HepG2 (cell line): ENCODE data around the gene CYP27B1. TPM values are rescaled to one million over a fixed set of nuclear protein-coding genes. Genes with fewer than 3 reads are reported as not detected.

Experiments
- ATAC-seq: fragments of 200-7000 bp; cut with Tn5 transposase; 3 replicates; pipeline ENCODE4 v1.9.1; 2020; ENCODE audit warnings: mild to moderate bottlenecking, moderate library complexity
- BruUV-seq: library from RNA; stranded (reverse); fragments of 400-500 nt; replicated peaks from 2 replicates; lab custom pipeline; 2021; lab: Mats Ljungman, UMichigan
- CTCF ChIA-PET: fragments of 300-600 bp; formaldehyde crosslinking; extraction: SDS; loops from one replicate; lab custom pipeline; 2021; ENCODE audit warnings: low total read pairs, inconsistent platforms, low intra/inter-chr PET ratio; lab: Yijun Ruan, JAX
- POLR2A ChIA-PET: fragments of 350-600 bp; sonication (Branson Sonifier 250); formaldehyde crosslinking; loops from one replicate; lab custom pipeline; 2020; ENCODE audit warnings: antibody characterized with exemption, inconsistent platforms; lab: Yijun Ruan, JAX
- DNase-seq: peaks from one replicate; pipeline ENCODE4 v3.0.0-alpha.2; 2015; ENCODE audit warnings: low spot score
- FAIRE-seq: peaks from 3 replicates; lab custom pipeline; 2011; peaks lifted over from hg19 to GRCh38; lab: Jason Lieb, UNC
- H2AFZ ChIP-seq: one replicate; pipeline ENCODE4 v1.6.1; 2011; ENCODE audit warnings: low read length, inconsistent platforms
- H3K27ac ChIP-seq: fragments of 300-600 bp; 3 replicates; pipeline ENCODE4 v1.8.0; 2011; ENCODE audit warnings: mixed run types, mild to moderate bottlenecking, mixed read lengths, low read length, inconsistent platforms; ENCODE audit not compliant: insufficient read depth; ENCODE audit errors: extremely low read length
- H3K27me3 ChIP-seq, 2 experiments: fragments of 200-600 bp in 1 of 2; 2 replicates in 1 of 2; 3 replicates in 1 of 2; pipeline versions ENCODE4 v1.6.0 to v1.8.0; 2011; ENCODE audit warnings: low read length in 2 of 2, mild to moderate bottlenecking in 2 of 2, moderate library complexity in 2 of 2, inconsistent platforms in 1 of 2; ENCODE audit not compliant: insufficient read depth in 2 of 2, control insufficient read depth in 1 of 2
- H3K36me3 ChIP-seq, 2 experiments: fragments of 200-600 bp in 1 of 2; replicated peaks in 1 of 2; 2 replicates in 1 of 2; 3 replicates in 1 of 2; pipeline versions ENCODE4 v1.5.1 to v1.8.0; 2011; ENCODE audit warnings: low read length in 2 of 2, inconsistent platforms in 1 of 2; ENCODE audit not compliant: insufficient read depth in 2 of 2, control insufficient read depth in 1 of 2
- H3K4me1 ChIP-seq: 2 replicates; pipeline ENCODE4 v1.5.1; 2012; ENCODE audit warnings: low read length, inconsistent platforms; ENCODE audit not compliant: insufficient read depth
- H3K4me2 ChIP-seq: 2 replicates; pipeline ENCODE4 v1.6.0; 2011; ENCODE audit warnings: low read depth, low read length, inconsistent platforms
- H3K4me3 ChIP-seq, 3 experiments: fragments of 200-600 bp in 1 of 3; sonication (generic), shearing (Covaris generic) in 1 of 3; replicated peaks in 1 of 3; 2 replicates each; pipeline ENCODE4 v1.5.1; 2011 to 2016; ENCODE audit warnings: low read length in 3 of 3, inconsistent platforms in 2 of 3, low read depth in 2 of 3, mild to moderate bottlenecking in 2 of 3, control low read depth in 1 of 3, mixed read lengths in 1 of 3; ENCODE audit not compliant: insufficient read depth in 1 of 3
- H3K79me2 ChIP-seq: one replicate; pipeline ENCODE4 v1.6.1; 2011; ENCODE audit warnings: low read length, inconsistent platforms; ENCODE audit not compliant: insufficient read depth
- H3K9ac ChIP-seq: 2 replicates; pipeline ENCODE4 v1.6.0; 2011; ENCODE audit warnings: mild to moderate bottlenecking, low read depth, low read length, inconsistent platforms; ENCODE audit not compliant: insufficient read depth
- H3K9me3 ChIP-seq: 2 replicates; pipeline ENCODE4 v1.5.1; 2012; ENCODE audit warnings: mild to moderate bottlenecking, low read length
- H4K20me1 ChIP-seq: 2 replicates; pipeline ENCODE4 v1.6.0; 2011; ENCODE audit warnings: inconsistent platforms, mild to moderate bottlenecking, low read length, moderate library complexity; ENCODE audit not compliant: insufficient read depth
- ARNTL ChIP-seq: sonication (generic); formaldehyde crosslinking; IDR thresholded peaks from 2 replicates; pipeline ENCODE4 v1.4.0; 2020; ENCODE audit warnings: mild to moderate bottlenecking, missing genetic modification reagents
- PHF21A ChIP-seq: sonication (generic); formaldehyde crosslinking; IDR thresholded peaks from 2 replicates; pipeline ENCODE4 v1.5.0; 2020; ENCODE audit warnings: mild to moderate bottlenecking, missing genetic modification reagents
- SRSF4 ChIP-seq: fragments of 200-400 bp; formaldehyde crosslinking; IDR thresholded peaks from one replicate; pipeline ENCODE4 v1.6.1; 2018; ENCODE audit warnings: mild to moderate bottlenecking, low read depth, low read length, moderate library complexity; ENCODE audit not compliant: poor library complexity, severe bottlenecking
- ZBTB7A ChIP-seq: sonication (generic); formaldehyde crosslinking; IDR thresholded peaks from 2 replicates; pipeline ENCODE4 v1.8.0; 2022; ENCODE audit warnings: mild to moderate bottlenecking, missing genetic modification reagents
- ZKSCAN1 ChIP-seq: fragments of 150-350 bp; IDR thresholded peaks from 2 replicates; pipeline ENCODE4 v1.6.1; 2014; ENCODE audit warnings: low read length
- ZNF335 ChIP-seq: sonication (generic); formaldehyde crosslinking; IDR thresholded peaks from 2 replicates; pipeline ENCODE4 v1.4.0; 2020; ENCODE audit warnings: missing genetic modification reagents
- ZNF563 ChIP-seq: sonication (generic); formaldehyde crosslinking; IDR thresholded peaks from 2 replicates; pipeline ENCODE4 v1.8.0; 2022; ENCODE audit warnings: mild to moderate bottlenecking, moderate library complexity, missing genetic modification reagents
- ZNF788 ChIP-seq: sonication (generic); formaldehyde crosslinking; IDR thresholded peaks from 2 replicates; pipeline ENCODE4 v1.5.0; 2020; ENCODE audit warnings: mild to moderate bottlenecking, missing genetic modification reagents, borderline replicate concordance
- ZNF790 ChIP-seq: sonication (generic); formaldehyde crosslinking; IDR thresholded peaks from 2 replicates; pipeline ENCODE4 v1.8.0; 2022; ENCODE audit warnings: missing genetic modification reagents, mild to moderate bottlenecking, borderline replicate concordance
- WGBS: methylation state at CpG from one replicate; pipeline ENCODE4 v1.1.6; 2017; ENCODE audit warnings: low lambda C conversion rate; 5-methylcytosine and 5-hydroxymethylcytosine counted together
- in situ Hi-C: cut with HindIII; loops from 2 replicates; pipeline ENCODE4 v1.10.0; 2017; ENCODE audit warnings: low pct_unique_long_range_greater_than_20kb; ENCODE audit not compliant: extremely low pct_ligation_motif_present
- intact Hi-C: fragments of 100-400 bp; cut with micrococcal nuclease; formaldehyde crosslinking; loops from one replicate; pipeline ENCODE4 v1.10.0; 2022; ENCODE audit not compliant: unreplicated experiment
- polyA plus RNA-seq, 8 experiments: library from polyadenylated mRNA; depleted of rRNA in 3 of 8; stranded (reverse) in 7 of 8; unstranded in 1 of 8; fragments of >200 nt; fragmentation: Illumina TruSeq in 4 of 8; extraction: Trizol in 4 of 8; gene quantifications; 2 replicates each; pipeline versions ENCODE4 v1.2.1 to v1.2.3, GENCODE V29; 2011 to 2016; ENCODE audit warnings: low read depth in 4 of 8, missing spikeins in 1 of 8, mixed read lengths in 1 of 8; ENCODE audit not compliant: insufficient read depth in 1 of 8
- total RNA-seq, 5 experiments: library from RNA; depleted of rRNA; stranded (reverse); fragments of >200 nt; fragmentation: Illumina TruSeq; extraction: Trizol; gene quantifications; 2 replicates each; pipeline ENCODE4 v1.2.3, GENCODE V29; 2016; ENCODE audit warnings: low read depth in 1 of 5
- TF ChIP-seq, protein P1 (sequence below): sonication (generic); formaldehyde crosslinking; IDR thresholded peaks from 2 replicates; pipeline ENCODE4 v1.4.0; 2020; ENCODE audit warnings: missing genetic modification reagents, mild to moderate bottlenecking, borderline replicate concordance

The CYP27B1 gene
- total and polyA plus RNA-seq, 2 of the 13 experiments (the other 11 are each of a cell fraction or from before 2014, with no cell fraction given), result 2.3 to 3.0 TPM

DNA sequence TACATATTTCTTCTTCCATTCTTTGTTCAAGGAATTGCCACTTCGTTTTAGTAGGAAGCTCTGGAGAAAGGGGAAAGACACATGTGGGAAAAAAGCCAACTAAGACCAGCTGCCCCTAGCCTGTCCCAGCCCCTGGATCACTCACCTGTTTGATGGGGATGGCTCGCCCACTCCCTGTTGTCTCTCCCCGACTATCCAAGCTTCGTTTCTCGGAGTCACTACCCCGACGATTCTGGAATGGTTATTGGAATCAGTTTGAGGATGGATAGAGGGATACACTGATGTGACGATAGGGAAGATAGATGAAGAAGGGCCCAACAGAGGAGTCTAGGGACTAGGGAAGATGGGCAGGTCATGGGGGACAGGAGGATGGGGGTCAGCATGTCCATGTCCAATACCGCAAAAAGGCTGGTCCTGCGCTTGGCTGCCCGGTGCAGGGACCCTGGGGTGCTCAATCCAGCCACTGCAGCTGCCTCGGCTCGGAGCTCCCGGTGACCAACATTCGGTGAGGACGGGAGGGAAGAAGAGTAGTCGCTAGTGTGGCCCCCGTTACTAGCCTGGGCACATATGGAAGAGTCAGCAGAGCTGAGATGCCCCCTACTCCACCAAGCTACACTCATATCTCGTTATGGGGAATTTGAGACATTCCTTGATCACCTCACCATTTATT, 35.3 kb downstream of the CYP27B1 start (continued):
- TF ChIP-seq ZKSCAN1 (no peak), ZNF335 (CRISPR knock-in tag) (no peak)

DNA sequence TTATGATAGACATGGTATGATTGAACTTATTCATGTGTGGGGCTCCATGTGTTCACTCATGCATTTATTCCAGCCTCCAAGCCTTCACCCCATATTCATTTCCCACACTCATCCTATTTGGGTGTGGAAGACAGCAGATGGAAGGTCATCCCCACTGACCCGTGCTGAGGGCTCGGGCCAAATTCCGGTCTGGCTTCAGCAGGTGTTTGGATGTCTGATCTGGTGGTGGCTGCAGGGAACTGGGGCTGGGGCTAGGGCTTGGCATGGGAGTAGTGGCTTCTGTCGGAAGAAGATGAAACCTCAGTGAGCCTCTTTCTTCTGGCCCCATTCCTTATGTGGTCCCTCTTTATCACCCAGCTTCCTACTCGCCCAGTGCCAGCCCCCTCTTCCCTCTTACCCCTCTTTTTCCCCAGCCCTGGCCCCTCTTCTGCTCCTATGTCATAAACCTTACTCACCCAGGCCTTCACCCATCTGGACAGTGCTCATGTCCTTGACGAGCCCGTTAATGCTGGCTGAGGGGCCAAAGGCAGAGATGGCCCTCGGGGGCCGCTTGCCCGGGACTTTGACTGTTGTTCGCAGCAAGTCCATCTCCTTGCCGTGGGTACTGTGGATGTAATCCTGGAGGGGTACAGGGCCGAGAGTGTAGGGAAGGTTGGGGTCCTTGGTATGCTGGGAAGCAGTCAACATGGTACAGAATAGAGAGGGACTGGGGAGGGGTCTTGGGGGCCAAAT, 36.4 kb downstream of the CYP27B1 start:
- Histone ChIP-seq H4K20me1 (no peaks in the 10 kb centered on the region), H3K36me3 (no peaks in the 10 kb centered on the region), H3K79me2 (no peaks in the 10 kb centered on the region), H3K4me2 (no peak overlapping the region), H2AFZ (no peak overlapping the region), H3K9ac (no peak overlapping the region), H3K9me3 (no peaks in the 10 kb centered on the region), H3K27ac (no peak overlapping the region), H3K4me1 (peaks cover 18% of the 10 kb centered on the region), H3K27me3 (peaks cover 2 to 38% of the 10 kb centered on the region in 2 experiments; a peak in 4 of 5 replicates), H3K4me3 (no peak overlapping the region)
- no TSS peak for BruUV-seq
- TF ChIP-seq ZNF790 (CRISPR knock-in tag) (no peak), ZNF788 (CRISPR knock-in tag) (no peak), ARNTL (CRISPR knock-in tag) (no peak), SRSF4 (no peak), ZBTB7A (no peak), ZNF563 (CRISPR knock-in tag) (no peak), PHF21A (CRISPR knock-in tag) (no peak)
- TF ChIP-seq, protein P1, sequence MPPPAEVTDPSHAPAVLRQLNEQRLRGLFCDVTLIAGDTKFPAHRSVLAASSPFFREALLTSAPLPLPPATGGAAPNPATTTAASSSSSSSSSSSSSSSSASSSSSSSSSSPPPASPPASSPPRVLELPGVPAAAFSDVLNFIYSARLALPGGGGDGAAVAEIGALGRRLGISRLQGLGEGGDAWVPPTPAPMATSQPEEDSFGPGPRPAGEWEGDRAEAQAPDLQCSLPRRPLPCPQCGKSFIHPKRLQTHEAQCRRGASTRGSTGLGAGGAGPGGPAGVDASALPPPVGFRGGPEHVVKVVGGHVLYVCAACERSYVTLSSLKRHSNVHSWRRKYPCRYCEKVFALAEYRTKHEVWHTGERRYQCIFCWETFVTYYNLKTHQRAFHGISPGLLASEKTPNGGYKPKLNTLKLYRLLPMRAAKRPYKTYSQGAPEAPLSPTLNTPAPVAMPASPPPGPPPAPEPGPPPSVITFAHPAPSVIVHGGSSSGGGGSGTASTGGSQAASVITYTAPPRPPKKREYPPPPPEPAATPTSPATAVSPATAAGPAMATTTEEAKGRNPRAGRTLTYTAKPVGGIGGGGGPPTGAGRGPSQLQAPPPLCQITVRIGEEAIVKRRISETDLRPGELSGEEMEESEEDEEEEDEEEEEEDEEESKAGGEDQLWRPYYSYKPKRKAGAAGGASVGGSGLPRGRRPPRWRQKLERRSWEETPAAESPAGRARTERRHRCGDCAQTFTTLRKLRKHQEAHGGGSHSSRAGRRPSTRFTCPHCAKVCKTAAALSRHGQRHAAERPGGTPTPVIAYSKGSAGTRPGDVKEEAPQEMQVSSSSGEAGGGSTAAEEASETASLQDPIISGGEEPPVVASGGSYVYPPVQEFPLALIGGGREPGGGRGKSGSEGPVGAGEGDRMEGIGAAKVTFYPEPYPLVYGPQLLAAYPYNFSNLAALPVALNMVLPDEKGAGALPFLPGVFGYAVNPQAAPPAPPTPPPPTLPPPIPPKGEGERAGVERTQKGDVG (CRISPR knock-in tag), result no peak
- no peak for FAIRE-seq
- intact Hi-C loops, result no loop called here
- no peak for DNase-seq
- ATAC-seq, result no peak
- POLR2A ChIA-PET, result no interaction called here
- in situ Hi-C loops, result no loop called here
- CTCF ChIA-PET, result no interaction called here
- WGBS, result 17% methylated on average over 13 of the region's 13 CpGs
